Measurements from ENCODE around the gene SLC9A2. TPM values are rescaled to one million over a fixed set of nuclear protein-coding genes. Genes with fewer than 3 reads are reported as not detected.

SLC9A2 gene, protein sequence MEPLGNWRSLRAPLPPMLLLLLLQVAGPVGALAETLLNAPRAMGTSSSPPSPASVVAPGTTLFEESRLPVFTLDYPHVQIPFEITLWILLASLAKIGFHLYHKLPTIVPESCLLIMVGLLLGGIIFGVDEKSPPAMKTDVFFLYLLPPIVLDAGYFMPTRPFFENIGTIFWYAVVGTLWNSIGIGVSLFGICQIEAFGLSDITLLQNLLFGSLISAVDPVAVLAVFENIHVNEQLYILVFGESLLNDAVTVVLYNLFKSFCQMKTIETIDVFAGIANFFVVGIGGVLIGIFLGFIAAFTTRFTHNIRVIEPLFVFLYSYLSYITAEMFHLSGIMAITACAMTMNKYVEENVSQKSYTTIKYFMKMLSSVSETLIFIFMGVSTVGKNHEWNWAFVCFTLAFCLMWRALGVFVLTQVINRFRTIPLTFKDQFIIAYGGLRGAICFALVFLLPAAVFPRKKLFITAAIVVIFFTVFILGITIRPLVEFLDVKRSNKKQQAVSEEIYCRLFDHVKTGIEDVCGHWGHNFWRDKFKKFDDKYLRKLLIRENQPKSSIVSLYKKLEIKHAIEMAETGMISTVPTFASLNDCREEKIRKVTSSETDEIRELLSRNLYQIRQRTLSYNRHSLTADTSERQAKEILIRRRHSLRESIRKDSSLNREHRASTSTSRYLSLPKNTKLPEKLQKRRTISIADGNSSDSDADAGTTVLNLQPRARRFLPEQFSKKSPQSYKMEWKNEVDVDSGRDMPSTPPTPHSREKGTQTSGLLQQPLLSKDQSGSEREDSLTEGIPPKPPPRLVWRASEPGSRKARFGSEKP
- total RNA-seq (2021) (13.4 and 17.0 TPM in 2 replicates), Bru-seq, nascent RNA (percentile 68 among the genes with signal in this experiment), BruChase-seq, experiment 1, labeled RNA remaining after a 2-hour chase (percentile 82 among the genes with signal in this experiment), BruChase-seq, experiment 2, labeled RNA remaining after a 6-hour chase (percentile 83 among the genes with signal in this experiment)
- long read RNA-seq, full-length matches to known transcripts: 9 of 17 reads
- long read RNA-seq, partial matches to known transcripts: 4 of 17 reads
- long read RNA-seq, other reads (novel, unspliced or antisense): 4 of 17 reads

DNA sequence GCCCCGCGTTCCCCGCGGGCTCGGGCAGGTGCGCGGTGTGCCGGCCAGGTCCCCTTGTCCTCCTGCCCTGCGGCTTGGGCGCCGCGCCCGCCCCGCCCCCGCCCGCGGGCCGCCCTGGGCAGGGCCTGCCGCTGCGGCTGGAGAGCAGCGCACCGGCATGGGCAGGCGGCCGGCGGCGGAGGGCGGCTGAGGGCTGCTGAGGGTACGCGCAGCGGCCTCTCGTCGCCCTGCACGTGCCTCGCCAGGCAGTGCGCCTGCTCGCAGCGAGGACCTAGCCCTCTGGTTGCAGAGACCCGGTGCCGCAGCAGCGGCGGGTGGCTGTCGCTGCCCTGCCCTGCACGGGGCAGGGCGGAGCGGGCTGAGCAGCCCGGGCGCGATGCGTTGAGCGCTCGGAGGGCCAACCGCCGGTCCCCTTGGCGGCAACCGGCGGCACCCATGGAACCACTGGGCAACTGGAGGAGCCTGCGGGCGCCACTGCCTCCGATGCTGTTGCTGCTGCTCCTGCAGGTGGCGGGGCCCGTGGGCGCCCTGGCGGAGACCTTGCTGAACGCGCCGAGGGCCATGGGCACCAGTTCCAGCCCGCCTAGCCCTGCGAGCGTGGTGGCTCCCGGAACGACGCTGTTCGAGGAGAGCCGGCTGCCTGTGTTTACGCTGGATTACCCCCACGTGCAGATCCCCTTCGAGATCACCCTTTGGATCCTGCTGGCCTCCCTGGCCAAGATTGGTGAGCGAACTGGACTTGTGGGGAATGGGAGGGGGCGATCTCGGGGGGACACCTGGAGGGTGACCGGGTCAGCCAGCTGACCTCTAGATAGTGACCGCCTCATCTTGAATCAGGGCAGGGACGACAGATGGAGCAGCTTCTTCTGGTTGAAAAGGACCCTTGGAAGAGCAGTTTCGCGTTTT is at the start of gene SLC9A2:
Gene SLC9A2 (plus strand): TSS at position 140 of the 906 bp plus-strand sequence. CDS start 296 bp downstream, at position 436.
- Histone ChIP-seq H2AFZ (peak within 1 kb of the TSS; percentile 85), H4K20me1 (ENCODE audit: insufficient read depth) (no peaks in the 10 kb centered on the region), H3K9me3 (ENCODE audit: insufficient read depth, low read depth) (no peaks in the 10 kb centered on the region), H3K9me2 (ENCODE audit: insufficient read depth) (no peaks in the 10 kb centered on the region), H3K79me2 (ENCODE audit: low read depth) (no peaks in the 10 kb centered on the region; the same call in 1 of the 2 replicates), H3F3A (ENCODE audit: insufficient read depth, low read depth) (peaks cover 21% of the 10 kb centered on the region; the same call in 1 of the 2 replicates), H3K4me3 (peak within 1 kb of the TSS; percentile 79), H3K27me3 (ENCODE audit: insufficient read depth, low read depth) (no peaks in the 10 kb centered on the region), H3K36me3 (ENCODE audit: low read depth) (no peaks in the 10 kb centered on the region), H3K27ac (0 out of 2 replicates have a peak within 1 kb of the TSS, but pooled peaks have one; percentile 3), H3K4me2 (peak within 1 kb of the TSS; percentile 98), H3K4me1 (replicated peaks; ENCODE audit: insufficient read depth) (peaks cover 32% of the 10 kb centered on the region)
- TSS peak; percentile 95 for BruUV-seq (replicated peaks)
- POLR2A ChIA-PET (ENCODE audit: unreplicated experiment): interaction anchor here (0.7 to 1.0 kb wide), 3 partner anchors 14 to 42 kb away, joined by 4 to 10 read pairs (median 4); no protein-coding TSS in a partner anchor
- TF ChIP-seq EZH2 (IDR thresholded peaks at IDR 0.05; ENCODE audit: low read depth): no peak
- TF ChIP-seq, protein P1, sequence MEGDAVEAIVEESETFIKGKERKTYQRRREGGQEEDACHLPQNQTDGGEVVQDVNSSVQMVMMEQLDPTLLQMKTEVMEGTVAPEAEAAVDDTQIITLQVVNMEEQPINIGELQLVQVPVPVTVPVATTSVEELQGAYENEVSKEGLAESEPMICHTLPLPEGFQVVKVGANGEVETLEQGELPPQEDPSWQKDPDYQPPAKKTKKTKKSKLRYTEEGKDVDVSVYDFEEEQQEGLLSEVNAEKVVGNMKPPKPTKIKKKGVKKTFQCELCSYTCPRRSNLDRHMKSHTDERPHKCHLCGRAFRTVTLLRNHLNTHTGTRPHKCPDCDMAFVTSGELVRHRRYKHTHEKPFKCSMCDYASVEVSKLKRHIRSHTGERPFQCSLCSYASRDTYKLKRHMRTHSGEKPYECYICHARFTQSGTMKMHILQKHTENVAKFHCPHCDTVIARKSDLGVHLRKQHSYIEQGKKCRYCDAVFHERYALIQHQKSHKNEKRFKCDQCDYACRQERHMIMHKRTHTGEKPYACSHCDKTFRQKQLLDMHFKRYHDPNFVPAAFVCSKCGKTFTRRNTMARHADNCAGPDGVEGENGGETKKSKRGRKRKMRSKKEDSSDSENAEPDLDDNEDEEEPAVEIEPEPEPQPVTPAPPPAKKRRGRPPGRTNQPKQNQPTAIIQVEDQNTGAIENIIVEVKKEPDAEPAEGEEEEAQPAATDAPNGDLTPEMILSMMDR (conservative IDR thresholded peaks at IDR 0.05): no peak
- peak in 1 of 2 experiments; percentile 75 for DNase-seq
- CTCF ChIA-PET: interaction anchor here (0.8 kb wide), 1 partner anchor 84 kb away, joined by 3 read pairs; no protein-coding TSS in a partner anchor
- intact Hi-C loops (cut with micrococcal nuclease; ENCODE audit: unreplicated experiment): loop anchor here (1.0 to 5.0 kb wide), 4 partner anchors 131 to 367 kb away; partner anchors contain the start of gene IL18R1

DNA sequence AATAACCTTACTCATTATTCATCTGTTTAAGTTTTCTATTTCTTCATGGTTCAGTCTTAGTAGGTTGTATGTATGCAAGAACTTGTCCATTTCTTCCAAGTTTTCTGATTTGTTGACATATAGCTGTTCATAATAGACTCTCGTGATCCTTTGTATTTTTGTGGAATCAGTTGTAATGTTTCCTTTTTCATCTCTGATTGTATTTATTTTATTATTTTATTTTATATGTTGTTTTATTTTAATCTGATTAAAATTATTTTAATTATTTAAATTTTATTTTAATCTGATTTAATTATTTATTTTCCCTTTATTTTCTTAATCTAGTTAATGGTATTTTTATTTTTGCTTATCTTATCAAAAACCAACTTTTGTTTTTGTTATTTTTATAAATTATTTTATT is 43.5 kb upstream of the SLC9A2 start:
- Histone ChIP-seq H3K27ac (no peak overlapping the region), H3K4me3 (no peak overlapping the region), H3K27me3 (ENCODE audit: insufficient read depth, low read depth) (no peaks in the 10 kb centered on the region), H3K79me2 (ENCODE audit: low read depth) (no peaks in the 10 kb centered on the region), H2AFZ (no peak overlapping the region), H3K9me2 (ENCODE audit: insufficient read depth) (no peaks in the 10 kb centered on the region), H3K4me1 (replicated peaks; ENCODE audit: insufficient read depth) (no peaks in the 10 kb centered on the region), H3K4me2 (no peak overlapping the region), H3K9me3 (ENCODE audit: insufficient read depth, low read depth) (0 out of 2 replicates have a peak, but pooled peaks cover 16% of the 10 kb centered on the region), H3K36me3 (ENCODE audit: low read depth) (no peaks in the 10 kb centered on the region), H4K20me1 (ENCODE audit: insufficient read depth) (no peaks in the 10 kb centered on the region), H3F3A (ENCODE audit: insufficient read depth, low read depth) (0 out of 2 replicates have a peak, but pooled peaks cover 5% of the 10 kb centered on the region)
- TF ChIP-seq EZH2 (IDR thresholded peaks at IDR 0.05; ENCODE audit: low read depth): no peak
- TF ChIP-seq, protein P1 (conservative IDR thresholded peaks at IDR 0.05): no peak
- ChIA-PET CTCF (no interaction called here), POLR2A (ENCODE audit: unreplicated experiment) (no interaction called here)
- intact Hi-C loops (cut with micrococcal nuclease; ENCODE audit: unreplicated experiment): no loop called here
- DNase-seq: no peak
- no TSS peak for BruUV-seq (replicated peaks)

Data from PC-9 (cell line).